Neural crest cell (in vitro differentiated cells): ENCODE measurements around the gene SLC32A1. TPM values are rescaled to one million over a fixed set of nuclear protein-coding genes. Genes with fewer than 3 reads are reported as not detected.

Experiments
- DNase-seq: peaks from one replicate; pipeline ENCODE4 v3.0.0; 2021; ENCODE audit warnings: low read depth, mixed read lengths, low spot score
- H3K27ac Mint-ChIP-seq: one replicate; pipeline ENCODE4 v1.8.0; 2021; ENCODE audit warnings: mild to moderate bottlenecking, mixed read lengths; ENCODE audit not compliant: unreplicated experiment
- H3K27me3 Mint-ChIP-seq: 2 replicates; pipeline ENCODE4 v1.8.0; 2021; ENCODE audit warnings: low read depth, mild to moderate bottlenecking, mixed read lengths
- H3K36me3 Mint-ChIP-seq: 2 replicates; pipeline ENCODE4 v1.8.0; 2021; ENCODE audit warnings: low read depth, mild to moderate bottlenecking, mixed read lengths
- H3K4me1 Mint-ChIP-seq: 2 replicates; pipeline ENCODE4 v1.8.0; 2021; ENCODE audit warnings: mixed read lengths
- H3K4me3 Mint-ChIP-seq: one replicate; pipeline ENCODE4 v1.8.0; 2021; ENCODE audit warnings: mild to moderate bottlenecking, mixed read lengths
- H3K9me3 Mint-ChIP-seq: 2 replicates; pipeline ENCODE4 v1.8.0; 2021; ENCODE audit warnings: mixed read lengths
- total RNA-seq: library from RNA; stranded (reverse); gene quantifications from 2 replicates; pipeline ENCODE4 v1.2.1, GENCODE V29; 2021
- TF ChIP-seq, protein P1 (sequence below): fragments of 200-600 bp; sonication (generic); conservative IDR thresholded peaks from 2 replicates; pipeline ENCODE4 v1.5.0; 2021; ENCODE audit warnings: antibody characterized with exemption, mild to moderate bottlenecking

SLC32A1 gene
- total RNA-seq, 1 donor from 2014 or later = 0.09 TPM

DNA sequence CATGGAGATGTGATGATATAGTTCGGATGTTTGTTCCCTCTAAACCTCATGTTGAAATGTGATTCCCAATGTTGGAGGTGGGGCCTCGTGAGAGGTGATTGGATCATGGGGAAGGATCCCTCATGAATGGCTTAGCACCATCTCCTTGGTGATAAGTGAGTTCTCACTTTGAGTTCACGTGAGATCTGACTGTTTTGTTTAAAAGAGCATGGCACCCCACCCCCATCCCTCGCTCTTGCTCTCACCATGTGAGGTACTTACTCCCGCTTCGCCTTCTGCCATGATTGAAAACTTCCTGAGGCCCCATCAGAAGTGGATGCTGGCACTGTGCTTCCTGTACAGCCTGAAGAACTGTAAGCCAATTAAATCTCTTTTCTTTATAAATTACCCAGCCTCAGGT lies 10.9 kb downstream of the SLC32A1 start:
- Mint-ChIP-seq H3K27me3 (peaks cover 98% of the 10 kb centered on the region), H3K27ac (no peak overlapping the region), H3K36me3 (no peaks in the 10 kb centered on the region), H3K9me3 (no peaks in the 10 kb centered on the region), H3K4me1 (peaks cover 8% of the 10 kb centered on the region), H3K4me3 (no peak overlapping the region)
- DNase-seq = no peak
- TF ChIP-seq, protein P1, sequence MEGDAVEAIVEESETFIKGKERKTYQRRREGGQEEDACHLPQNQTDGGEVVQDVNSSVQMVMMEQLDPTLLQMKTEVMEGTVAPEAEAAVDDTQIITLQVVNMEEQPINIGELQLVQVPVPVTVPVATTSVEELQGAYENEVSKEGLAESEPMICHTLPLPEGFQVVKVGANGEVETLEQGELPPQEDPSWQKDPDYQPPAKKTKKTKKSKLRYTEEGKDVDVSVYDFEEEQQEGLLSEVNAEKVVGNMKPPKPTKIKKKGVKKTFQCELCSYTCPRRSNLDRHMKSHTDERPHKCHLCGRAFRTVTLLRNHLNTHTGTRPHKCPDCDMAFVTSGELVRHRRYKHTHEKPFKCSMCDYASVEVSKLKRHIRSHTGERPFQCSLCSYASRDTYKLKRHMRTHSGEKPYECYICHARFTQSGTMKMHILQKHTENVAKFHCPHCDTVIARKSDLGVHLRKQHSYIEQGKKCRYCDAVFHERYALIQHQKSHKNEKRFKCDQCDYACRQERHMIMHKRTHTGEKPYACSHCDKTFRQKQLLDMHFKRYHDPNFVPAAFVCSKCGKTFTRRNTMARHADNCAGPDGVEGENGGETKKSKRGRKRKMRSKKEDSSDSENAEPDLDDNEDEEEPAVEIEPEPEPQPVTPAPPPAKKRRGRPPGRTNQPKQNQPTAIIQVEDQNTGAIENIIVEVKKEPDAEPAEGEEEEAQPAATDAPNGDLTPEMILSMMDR = no peak

DNA sequence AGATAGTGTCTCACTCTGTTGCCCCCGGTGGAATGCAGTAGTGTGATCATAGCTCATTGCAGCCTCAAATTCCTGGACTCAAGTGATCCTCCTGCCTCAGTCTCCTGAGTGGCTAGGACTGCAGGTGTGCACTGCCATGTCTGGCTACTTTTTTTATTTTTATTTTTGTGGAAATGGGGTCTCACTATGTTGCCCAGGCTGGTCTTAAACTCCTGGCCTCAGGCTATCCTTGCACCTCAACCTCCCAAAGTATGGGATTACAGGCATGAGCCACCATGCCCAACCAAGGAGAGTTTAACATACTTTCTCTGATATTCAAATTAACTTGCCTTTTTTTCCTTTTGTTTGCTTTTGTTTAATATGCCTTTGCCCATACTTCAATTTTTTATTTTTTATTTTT lies 13.6 kb downstream of the SLC32A1 start:
- no peaks in the 10 kb centered on the region for H3K9me3 Mint-ChIP-seq
- TF ChIP-seq, protein P1 = no peak
- DNase-seq = no peak
- H3K36me3 Mint-ChIP-seq = no peaks in the 10 kb centered on the region
- peaks cover 98% of the 10 kb centered on the region for H3K27me3 Mint-ChIP-seq
- no peak overlapping the region for H3K4me3 Mint-ChIP-seq
- no peak overlapping the region for H3K27ac Mint-ChIP-seq
- H3K4me1 Mint-ChIP-seq = no peaks in the 10 kb centered on the region

DNA sequence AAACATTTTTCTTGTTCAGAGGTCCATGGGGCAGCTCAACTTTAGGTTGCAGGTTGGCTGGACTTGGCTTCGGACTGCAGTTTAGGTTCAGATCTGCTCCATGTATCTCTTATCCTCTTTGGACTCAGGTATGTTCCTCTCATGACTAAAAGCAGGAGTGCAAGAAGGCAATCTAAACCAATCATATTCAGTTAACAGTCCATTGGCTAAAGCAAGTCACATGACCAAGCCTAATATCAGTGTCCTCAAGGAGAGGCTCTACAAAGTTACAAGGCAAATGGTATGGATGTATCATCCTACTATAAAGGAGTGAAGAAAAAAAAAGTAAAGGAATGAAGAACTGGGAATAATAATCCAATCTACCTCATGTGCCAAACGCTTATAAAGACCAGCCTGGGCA lies 21.5 kb downstream of the SLC32A1 start:
- peaks cover 34% of the 10 kb centered on the region for H3K27me3 Mint-ChIP-seq
- no peaks in the 10 kb centered on the region for H3K9me3 Mint-ChIP-seq

DNA sequence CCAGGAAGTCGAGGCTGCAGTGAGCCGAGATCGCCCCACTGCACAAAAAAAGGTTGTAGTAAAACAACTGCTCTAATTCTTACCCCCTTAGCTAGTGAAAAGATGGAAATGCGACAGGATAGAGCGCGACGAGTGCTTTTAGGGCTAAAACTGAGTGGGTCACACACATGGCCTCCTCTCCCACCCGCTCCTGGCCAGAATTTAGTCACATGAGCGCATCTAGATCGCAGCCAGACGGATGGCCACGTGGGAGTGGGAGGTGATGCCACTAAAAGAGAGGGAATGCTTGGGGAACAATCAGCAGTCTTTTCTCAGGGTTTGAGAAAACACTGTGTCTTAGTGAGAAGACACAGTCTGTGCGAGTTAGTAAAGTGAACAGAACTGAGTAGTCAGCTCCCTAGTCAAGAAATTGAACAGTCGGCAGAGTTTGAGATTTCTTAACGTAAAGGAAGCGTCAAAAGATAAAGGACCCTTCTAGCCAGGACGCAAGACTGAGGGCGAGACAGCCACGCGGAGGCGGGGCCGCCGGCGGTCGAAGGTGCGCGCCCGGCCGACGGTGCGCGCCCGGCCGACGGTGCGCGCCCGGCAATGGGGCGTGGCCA lies 23.3 kb downstream of the SLC32A1 start:
- no peak overlapping the region for H3K27ac Mint-ChIP-seq
- H3K27me3 Mint-ChIP-seq = peaks cover 15% of the 10 kb centered on the region
- TF ChIP-seq, protein P1 = no peak
- H3K9me3 Mint-ChIP-seq = no peaks in the 10 kb centered on the region
- peak overlapping the region; percentile 99 for H3K4me3 Mint-ChIP-seq
- H3K4me1 Mint-ChIP-seq = peaks cover 17% of the 10 kb centered on the region
- no peaks in the 10 kb centered on the region for H3K36me3 Mint-ChIP-seq
- DNase-seq = no peak

More for the DNA sequence above, 21.5 kb downstream of the SLC32A1 start:
- H3K4me3 Mint-ChIP-seq = peak overlapping the region; percentile 52
- TF ChIP-seq, protein P1 = no peak
- peaks cover 17% of the 10 kb centered on the region for H3K4me1 Mint-ChIP-seq
- H3K27ac Mint-ChIP-seq = no peak overlapping the region
- H3K36me3 Mint-ChIP-seq = no peaks in the 10 kb centered on the region
- no peak for DNase-seq

DNA sequence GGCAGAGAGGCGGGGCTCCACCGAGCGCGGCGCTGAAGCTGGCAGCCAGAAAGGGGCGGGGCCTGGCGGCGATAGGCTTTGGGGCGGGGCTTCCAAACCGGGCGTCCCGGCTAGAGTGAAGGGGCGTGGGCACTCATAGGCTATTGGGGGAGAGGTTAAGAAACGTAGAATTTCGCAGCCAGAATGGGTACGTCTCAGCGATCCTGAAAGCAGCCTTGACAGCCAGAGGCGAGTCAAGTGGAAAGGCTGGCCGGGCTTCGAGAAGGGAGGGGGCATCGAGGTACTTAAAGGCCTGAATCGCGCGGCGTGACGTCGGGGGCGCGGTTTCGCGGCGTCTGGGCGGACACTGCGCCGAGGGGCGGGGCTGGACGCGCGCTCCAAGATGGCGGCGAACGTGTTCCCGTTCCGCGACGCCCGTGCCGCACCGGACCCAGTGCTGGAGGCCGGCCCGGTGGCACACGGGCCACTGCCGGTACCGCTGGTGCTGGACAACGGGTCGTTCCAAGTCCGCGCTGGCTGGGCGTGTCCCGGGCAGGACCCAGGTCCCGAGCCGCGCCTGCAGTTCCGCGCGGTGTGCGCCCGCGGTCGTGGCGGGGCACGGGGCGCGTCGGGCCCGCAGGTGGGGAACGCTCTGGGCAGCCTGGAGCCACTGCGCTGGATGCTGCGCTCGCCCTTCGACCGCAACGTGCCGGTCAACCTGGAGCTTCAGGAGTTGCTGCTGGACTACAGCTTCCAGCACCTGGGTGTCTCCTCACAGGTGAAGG lies 24.0 kb downstream of the SLC32A1 start, which contains the start of gene ACTR5:
TSS of gene ACTR5 (plus strand) at position 364 of the 764 bp plus-strand sequence. CDS start at position 383, 19 bp downstream.
- TF ChIP-seq, protein P1 = no peak
- no peaks in the 10 kb centered on the region for H3K9me3 Mint-ChIP-seq
- peak; percentile 97 for DNase-seq
- no peaks in the 10 kb centered on the region for H3K36me3 Mint-ChIP-seq
- peak within 1 kb of the TSS; percentile 99 for H3K4me3 Mint-ChIP-seq
- H3K27me3 Mint-ChIP-seq = peaks cover 13% of the 10 kb centered on the region
- peaks cover 17% of the 10 kb centered on the region for H3K4me1 Mint-ChIP-seq
- peak within 1 kb of the TSS; percentile 100 for H3K27ac Mint-ChIP-seq
